SU-DHL-6 (cell line): ENCODE measurements around the gene RHBDD2.

ENCODE experiments used
- CTCF ChIP-seq: fragments of 200-600 bp; sonication (generic); IDR thresholded peaks from one replicate; pipeline ENCODE4 v1.5.1; 2017; ENCODE audit warnings: antibody characterized with exemption, mild to moderate bottlenecking, low read length, moderate library complexity; ENCODE audit not compliant: insufficient read depth, poor library complexity, severe bottlenecking
- EZH2phosphoT487 ChIP-seq: fragments of 200-600 bp; sonication (generic), shearing (Covaris generic); conservative IDR thresholded peaks from 2 replicates; pipeline ENCODE4 v1.6.1; 2018; ENCODE audit warnings: mild to moderate bottlenecking, antibody characterized with exemption, low read length, moderate library complexity, mixed read lengths

- TF ChIP-seq CTCF (no peak), EZH2phosphoT487 (no peak)
Observed at GRCh38 chr7:75840029-75840428, 38.8 kb upstream of the RHBDD2 start.
